Kidney tubule cell (primary cell): Measurements from ENCODE around the gene FGD3.

Experiments used
- DNase-seq: peaks from one replicate; pipeline ENCODE4 v3.0.0-alpha.2; 2018; ENCODE audit warnings: low spot score

Gene FGD3

GRCh38 chr9:92960561-92961290 is 13.4 kb downstream of the FGD3 start:
- DNase-seq, result no peak

- no peak for DNase-seq
These were observed 14.4 kb downstream of the FGD3 start for GRCh38 chr9:92961627-92962302.

GRCh38 chr9:92962303-92962649 is 15.0 kb downstream of the FGD3 start:
- no peak for DNase-seq

GRCh38 chr9:92962846-92963245 is 15.5 kb downstream of the FGD3 start:
- DNase-seq, result no peak

- DNase-seq, result no peak
These were observed 16.7 kb downstream of the FGD3 start for GRCh38 chr9:92963831-92964606.

- DNase-seq, result no peak
These were observed 17.3 kb downstream of the FGD3 start for GRCh38 chr9:92964607-92965060.

- no peak for DNase-seq
These were observed 17.9 kb downstream of the FGD3 start for GRCh38 chr9:92965061-92965758.

GRCh38 chr9:92965759-92966517 is 18.6 kb downstream of the FGD3 start:
- no peak for DNase-seq

GRCh38 chr9:92966518-92966800 is 19.1 kb downstream of the FGD3 start:
- no peak for DNase-seq

GRCh38 chr9:92968081-92968480 is 20.8 kb downstream of the FGD3 start:
- DNase-seq, result no peak

- no peak for DNase-seq
These were observed 22.5 kb downstream of the FGD3 start for GRCh38 chr9:92969516-92970466.

- DNase-seq, result peak; percentile 73
These were observed 23.2 kb downstream of the FGD3 start for GRCh38 chr9:92970467-92970923.

GRCh38 chr9:92971121-92971520 is 23.8 kb downstream of the FGD3 start:
- DNase-seq, result no peak

- no peak for DNase-seq
These were observed 24.5 kb downstream of the FGD3 start for GRCh38 chr9:92971776-92972175.

GRCh38 chr9:92973700-92974099 is 26.4 kb downstream of the FGD3 start:
- no peak for DNase-seq

- DNase-seq, result no peak
These were observed 26.9 kb downstream of the FGD3 start for GRCh38 chr9:92974161-92974661.

GRCh38 chr9:92974761-92975755 is 27.7 kb downstream of the FGD3 start:
- no peak for DNase-seq

GRCh38 chr9:92976431-92976830 is 29.1 kb downstream of the FGD3 start:
- no peak for DNase-seq

- no peak for DNase-seq
These were observed 30.0 kb downstream of the FGD3 start for GRCh38 chr9:92977279-92977678.
